Bone marrow (tissue), 2 donors: ENCODE data around the gene CDS2.

Experiments used
- DNase-seq, 2 donors: peaks; one replicate each; lab custom pipeline; 2025; lab: John Stamatoyannopoulos, UW

CDS2 gene

DNA sequence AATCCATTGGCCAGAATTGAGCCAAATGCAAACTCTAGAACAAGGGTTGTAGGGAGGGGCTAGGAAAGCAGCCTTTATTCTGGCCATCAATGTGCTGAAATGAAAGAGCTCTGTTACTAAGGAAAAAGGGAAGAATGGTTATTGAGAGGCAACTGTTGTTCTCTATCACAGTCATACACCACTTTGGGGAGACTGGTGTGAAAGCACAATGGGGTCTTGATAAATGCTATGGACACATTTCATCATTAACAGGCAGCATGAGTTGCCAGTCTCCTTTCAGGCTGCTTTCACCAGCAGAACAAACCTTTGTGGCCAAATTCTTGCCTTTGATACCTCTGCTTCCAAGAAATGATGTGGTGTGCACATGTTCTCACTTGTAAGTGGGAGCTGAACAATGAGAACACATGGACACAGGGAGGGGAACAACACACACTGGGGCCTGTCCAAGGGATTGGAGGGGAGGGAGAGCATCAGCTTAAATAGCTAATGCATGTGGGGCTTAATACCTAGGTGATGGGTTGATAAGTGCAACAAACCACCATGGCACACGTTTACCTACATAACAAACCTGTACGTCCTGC is 86.2 kb downstream of the CDS2 start:
- DNase-seq, result no peak

DNA sequence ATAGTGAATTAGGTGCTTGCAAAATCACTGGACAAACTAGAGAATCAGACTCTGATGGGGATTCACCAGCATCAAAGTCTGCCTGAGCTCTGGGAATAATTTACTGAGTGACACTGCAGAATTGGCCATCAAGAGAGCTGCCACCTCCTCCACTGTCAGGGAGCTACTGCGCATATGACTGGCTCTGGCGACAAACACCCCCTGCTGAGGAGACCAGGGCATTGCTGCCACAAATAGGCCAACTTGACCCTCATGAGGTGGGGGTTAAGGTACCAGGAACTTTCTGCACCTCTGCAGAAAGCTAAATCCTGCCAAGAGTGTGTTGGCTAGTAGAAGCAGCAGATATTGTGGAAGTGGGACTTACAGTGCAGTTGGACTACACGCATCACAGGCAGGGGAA is 88.0 kb downstream of the CDS2 start:
- no peak for DNase-seq

DNA sequence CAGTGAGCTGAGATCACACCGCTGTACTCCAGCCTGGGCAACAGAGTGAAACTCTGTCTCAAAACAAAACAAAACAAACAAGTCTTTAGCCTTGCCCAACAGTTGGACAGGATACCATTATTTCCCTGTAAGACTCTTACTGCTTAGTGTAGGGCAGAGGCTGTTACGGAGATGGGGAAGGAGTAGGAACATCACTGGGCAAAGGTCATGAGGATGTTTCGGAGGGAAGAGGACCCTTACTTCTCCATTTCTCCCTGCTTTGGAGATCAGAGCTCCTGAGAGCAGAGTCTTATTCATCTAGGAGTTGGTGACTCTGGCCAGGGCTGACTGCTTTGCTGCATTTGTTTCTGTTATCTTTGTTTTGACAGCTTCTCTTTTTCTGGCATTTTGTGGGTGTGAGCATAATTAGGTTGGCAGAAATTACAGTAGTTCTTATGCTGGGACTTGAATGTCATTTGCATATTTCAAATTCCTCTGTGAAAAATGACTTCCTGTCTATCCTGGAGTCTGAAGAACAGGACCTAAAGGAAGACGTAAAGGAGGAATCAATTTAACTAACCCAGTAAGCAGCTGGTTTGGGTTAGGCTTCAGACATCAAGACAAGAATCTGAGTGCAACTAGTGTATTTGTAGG is 89.0 kb downstream of the CDS2 start:
- DNase-seq, result no peak

DNA sequence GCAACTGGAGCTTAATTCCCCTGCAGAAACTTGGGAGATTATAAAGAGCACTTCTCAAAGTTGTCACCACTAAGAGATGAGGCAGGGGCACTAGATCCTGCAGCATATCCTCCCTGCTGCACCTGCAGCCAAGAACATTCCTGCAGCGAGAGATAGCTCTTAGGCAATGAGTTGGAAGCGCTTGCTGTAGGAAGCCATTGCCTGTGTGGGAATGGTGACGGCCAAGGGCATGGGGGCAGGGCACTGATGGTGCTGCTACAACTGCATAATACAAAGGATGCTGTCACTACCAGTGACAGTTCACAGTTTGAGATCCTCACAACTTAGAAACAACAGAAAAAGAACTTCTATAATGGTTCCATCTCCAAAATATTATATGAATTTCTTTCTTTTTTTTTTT is 89.9 kb downstream of the CDS2 start:
- DNase-seq, result no peak

DNA sequence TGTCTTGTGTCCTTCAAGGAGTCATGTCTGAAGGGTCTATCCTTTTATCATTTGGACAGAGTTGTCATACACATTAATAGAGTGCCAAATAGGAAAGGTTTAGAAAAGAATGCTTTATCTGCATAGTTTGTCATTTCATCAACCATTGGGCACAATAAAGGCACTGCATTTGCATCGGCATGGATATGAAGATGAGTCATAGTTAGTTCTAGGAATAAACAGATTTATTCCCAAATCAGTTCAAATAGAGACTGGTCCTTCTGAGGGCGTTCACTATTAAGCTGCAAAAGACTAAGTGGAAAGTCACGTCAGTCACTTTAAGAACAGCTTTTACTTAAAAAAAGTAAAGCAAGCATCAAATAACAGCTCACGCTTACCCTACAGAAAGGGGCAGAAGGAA is 90.8 kb downstream of the CDS2 start:
- no peak for DNase-seq

DNA sequence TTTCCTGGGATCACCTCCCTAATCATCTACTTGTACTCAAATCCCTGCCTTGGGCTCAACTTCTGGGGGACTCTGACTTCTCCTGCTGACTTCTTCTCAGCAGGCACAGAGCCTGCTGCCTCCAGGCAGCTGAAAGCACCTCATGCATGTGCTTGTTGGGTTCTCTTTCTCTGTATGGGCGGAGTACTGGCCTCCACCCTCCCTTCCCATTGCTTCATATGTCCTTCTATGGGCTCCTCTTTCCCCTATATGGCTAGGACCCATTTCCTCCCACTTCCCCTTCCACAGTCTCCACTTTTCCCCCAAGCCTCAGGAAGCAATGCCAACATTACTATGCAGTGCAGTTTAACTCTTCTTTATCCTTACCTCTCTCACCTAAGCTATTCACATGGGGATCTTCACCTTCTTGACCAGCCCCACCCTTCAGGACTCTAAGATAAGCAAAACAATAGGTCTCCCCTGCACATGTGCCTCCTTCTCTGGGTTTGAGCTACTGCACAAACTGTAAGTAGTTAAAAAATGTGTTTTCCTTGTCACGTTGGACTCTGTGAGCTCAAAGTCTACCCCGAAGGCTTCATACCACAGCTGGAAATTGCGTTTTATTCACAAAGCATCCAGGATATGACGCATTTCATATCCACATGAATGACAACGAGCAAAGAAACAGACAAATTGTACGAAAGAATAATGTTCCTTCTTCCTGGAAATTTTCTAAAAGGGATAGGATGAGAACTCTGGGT is 93.7 kb downstream of the CDS2 start:
- no peak for DNase-seq

DNA sequence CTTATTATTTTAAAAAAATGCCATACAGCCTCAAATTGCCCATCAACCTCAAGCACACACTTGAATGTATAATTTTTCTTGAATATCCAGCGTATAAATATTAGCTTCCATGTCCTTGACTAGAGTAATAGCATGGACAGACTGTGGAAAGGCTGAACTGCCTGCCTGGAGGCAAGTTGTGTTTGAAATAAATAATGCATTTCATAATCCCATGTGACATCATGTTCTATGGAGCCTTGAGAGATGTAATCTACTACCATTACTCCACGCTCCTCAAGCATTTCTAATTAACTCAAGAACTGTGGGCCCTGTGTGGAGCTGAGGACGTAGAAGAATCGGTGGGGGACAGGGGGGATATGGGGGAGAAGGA is 94.2 kb downstream of the CDS2 start:
- no peak for DNase-seq

DNA sequence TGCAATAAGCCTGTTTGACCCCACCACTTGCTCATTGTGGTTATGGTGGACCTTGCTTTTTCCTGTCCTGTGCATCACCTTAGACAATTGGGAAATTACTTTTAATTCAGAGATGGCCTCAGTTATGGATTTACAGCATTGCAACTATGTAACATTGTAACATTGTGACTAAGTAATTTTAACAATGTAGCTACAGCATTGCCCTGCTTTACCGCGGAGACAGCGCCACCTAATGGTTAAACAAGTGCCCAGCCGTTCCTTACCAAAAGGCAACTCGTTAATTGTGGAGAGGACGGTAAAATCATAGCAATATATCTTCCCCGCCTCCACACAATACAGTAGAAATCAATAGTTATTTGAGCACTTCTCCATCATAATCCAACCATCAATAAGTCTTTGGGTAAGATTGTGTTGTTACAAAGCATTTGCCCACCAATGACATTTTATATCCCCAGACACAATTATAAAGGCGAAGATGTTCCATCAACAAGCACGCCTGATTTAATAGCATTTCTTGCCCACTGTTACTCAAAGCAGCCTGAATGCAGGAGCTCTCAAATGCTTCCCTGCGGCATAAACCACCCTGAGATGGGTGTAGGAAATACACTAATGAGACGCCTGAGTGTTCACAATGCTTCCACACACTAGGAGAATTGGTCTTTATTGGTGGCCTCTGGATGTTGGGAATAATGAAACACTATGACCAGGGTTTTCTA is 96.3 kb downstream of the CDS2 start:
- DNase-seq, result peak in 1 of 2 donors; percentile 55

DNA sequence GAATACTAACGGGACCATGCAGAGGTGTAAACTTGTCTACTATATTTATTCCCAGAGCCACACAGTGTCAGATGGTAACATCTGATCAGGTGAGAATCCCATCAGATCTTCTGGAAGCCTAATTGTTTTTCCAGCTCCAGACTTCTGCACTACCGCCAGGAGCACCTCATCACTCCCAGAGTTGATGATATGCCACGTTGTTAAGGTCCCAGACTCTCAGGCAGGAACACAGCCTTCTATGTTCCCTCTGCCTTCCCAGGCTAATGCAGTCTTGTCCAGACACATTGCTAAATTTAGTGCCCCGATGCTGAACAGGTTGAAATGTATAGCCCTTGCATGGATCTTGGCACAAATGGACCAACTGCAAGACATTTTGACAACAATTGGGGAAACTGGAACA is 103.7 kb downstream of the CDS2 start:
- no peak for DNase-seq

DNA sequence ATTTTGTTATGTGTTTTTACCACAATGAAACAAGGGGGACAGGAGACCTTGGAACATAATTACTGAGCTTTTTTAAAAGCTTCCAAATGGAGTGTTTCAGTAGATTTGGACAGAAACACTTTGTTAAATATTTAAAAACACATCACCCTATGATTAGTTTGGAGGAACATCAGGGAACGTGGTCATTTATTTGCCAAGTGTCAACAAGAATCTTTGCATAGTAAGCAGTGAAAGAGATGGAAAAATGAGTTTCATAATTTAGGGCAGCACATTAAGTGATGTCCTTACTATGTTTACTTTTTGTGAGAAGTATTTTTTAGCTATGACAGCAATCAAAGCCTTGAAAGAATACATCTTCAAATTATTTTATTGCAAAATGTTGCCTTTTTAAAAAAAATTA is 107.3 kb downstream of the CDS2 start:
- DNase-seq, result no peak

DNA sequence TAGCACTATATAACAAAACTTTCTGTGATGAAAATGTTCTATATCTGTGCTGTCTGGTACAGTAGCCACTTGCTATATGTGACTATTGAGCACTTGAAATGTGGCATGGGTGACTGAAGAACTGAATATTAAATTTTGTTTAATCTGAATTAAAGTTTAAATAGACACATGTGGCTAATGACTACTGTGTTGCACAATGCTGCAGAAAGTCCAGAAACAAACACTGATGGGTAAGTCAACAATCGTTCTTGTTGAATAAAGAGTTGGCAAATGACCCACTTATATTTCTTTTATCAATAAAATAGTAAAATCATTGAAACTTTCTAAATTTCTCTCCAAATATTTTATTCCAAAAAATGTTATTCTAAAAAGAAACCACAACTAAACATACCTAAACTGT is 108.2 kb downstream of the CDS2 start:
- no peak for DNase-seq
